ENCODE results near the gene ALG3.

DNA sequence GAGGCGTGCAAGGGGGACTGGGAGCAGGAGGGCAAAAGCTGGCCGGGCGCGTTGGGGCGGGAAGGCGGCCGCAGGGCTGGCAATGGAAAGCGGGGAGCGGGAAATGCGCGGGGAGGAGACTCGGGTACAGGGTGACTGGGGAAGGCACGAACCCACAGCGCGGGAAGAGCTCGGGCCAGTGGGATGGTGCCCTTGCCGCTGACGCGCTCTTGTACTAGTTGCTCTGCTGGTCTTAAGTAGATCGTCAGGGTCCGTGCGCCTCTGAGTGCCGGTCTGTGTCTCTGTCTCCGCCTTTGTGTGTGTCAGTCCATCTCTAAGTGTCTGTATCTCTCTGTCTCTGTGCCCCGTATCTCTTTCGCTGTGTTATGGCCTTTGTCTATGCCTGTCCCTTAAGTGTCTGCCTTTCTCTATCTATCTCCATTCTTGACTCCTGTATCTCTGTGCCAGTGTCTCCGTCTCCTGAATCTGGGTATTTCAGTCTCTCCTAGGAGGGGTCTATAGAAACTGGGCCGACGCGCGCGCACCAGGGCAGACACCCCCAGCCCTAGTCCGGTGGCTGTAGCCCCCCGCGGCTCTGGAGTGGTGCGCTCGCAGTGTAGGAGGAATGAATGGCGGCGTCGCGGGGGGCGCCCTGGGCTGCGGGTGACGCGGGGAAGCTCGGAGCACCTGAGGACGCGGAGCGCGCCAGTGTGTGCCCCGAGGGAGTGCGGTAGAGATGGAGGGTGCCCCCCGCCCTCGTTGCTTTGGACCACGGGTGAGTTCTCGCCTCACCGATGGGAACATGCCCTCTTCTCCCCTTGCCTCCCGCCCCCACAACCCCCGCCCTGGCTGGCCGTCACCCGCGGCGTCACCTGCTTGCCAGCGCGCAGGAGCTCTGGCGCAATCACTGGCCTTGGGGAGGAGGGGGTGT lies 13.3 kb upstream of the ALG3 start:
- TF ChIP-seq SMAD4 (CRISPR knock-in tag; IDR thresholded peaks at IDR 0.05) (no peak), ZNF138 (CRISPR knock-in tag; conservative IDR thresholded peaks at IDR 0.05) (no peak), SP1 (CRISPR knock-in tag; conservative IDR thresholded peaks at IDR 0.05) (no peak; the same call in 1 of the 2 replicates), TCF7 (CRISPR knock-in tag; IDR thresholded peaks at IDR 0.05; ENCODE audit: low read depth) (no peak), CREM (CRISPR knock-in tag; IDR thresholded peaks at IDR 0.05) (no peak), JUN (CRISPR knock-in tag; IDR thresholded peaks at IDR 0.05) (no peak), ZNF121 (CRISPR knock-in tag; IDR thresholded peaks at IDR 0.05) (no peak)
- TF ChIP-seq, protein P1, sequence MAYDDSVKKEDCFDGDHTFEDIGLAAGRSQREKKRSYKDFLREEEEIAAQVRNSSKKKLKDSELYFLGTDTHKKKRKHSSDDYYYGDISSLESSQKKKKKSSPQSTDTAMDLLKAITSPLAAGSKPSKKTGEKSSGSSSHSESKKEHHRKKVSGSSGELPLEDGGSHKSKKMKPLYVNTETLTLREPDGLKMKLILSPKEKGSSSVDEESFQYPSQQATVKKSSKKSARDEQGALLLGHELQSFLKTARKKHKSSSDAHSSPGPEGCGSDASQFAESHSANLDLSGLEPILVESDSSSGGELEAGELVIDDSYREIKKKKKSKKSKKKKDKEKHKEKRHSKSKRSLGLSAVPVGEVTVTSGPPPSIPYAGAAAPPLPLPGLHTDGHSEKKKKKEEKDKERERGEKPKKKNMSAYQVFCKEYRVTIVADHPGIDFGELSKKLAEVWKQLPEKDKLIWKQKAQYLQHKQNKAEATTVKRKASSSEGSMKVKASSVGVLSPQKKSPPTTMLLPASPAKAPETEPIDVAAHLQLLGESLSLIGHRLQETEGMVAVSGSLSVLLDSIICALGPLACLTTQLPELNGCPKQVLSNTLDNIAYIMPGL (CRISPR knock-in tag; IDR thresholded peaks at IDR 0.05), result no peak
- TF ChIP-seq, protein P2, sequence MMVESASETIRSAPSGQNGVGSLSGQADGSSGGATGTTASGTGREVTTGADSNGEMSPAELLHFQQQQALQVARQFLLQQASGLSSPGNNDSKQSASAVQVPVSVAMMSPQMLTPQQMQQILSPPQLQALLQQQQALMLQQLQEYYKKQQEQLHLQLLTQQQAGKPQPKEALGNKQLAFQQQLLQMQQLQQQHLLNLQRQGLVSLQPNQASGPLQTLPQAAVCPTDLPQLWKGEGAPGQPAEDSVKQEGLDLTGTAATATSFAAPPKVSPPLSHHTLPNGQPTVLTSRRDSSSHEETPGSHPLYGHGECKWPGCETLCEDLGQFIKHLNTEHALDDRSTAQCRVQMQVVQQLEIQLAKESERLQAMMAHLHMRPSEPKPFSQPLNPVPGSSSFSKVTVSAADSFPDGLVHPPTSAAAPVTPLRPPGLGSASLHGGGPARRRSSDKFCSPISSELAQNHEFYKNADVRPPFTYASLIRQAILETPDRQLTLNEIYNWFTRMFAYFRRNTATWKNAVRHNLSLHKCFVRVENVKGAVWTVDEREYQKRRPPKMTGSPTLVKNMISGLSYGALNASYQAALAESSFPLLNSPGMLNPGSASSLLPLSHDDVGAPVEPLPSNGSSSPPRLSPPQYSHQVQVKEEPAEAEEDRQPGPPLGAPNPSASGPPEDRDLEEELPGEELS (CRISPR knock-in tag; IDR thresholded peaks at IDR 0.05), result no peak
- TF ChIP-seq, protein P3, sequence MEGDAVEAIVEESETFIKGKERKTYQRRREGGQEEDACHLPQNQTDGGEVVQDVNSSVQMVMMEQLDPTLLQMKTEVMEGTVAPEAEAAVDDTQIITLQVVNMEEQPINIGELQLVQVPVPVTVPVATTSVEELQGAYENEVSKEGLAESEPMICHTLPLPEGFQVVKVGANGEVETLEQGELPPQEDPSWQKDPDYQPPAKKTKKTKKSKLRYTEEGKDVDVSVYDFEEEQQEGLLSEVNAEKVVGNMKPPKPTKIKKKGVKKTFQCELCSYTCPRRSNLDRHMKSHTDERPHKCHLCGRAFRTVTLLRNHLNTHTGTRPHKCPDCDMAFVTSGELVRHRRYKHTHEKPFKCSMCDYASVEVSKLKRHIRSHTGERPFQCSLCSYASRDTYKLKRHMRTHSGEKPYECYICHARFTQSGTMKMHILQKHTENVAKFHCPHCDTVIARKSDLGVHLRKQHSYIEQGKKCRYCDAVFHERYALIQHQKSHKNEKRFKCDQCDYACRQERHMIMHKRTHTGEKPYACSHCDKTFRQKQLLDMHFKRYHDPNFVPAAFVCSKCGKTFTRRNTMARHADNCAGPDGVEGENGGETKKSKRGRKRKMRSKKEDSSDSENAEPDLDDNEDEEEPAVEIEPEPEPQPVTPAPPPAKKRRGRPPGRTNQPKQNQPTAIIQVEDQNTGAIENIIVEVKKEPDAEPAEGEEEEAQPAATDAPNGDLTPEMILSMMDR (IDR thresholded peaks at IDR 0.05), result no peak
- TF ChIP-seq, protein P4, sequence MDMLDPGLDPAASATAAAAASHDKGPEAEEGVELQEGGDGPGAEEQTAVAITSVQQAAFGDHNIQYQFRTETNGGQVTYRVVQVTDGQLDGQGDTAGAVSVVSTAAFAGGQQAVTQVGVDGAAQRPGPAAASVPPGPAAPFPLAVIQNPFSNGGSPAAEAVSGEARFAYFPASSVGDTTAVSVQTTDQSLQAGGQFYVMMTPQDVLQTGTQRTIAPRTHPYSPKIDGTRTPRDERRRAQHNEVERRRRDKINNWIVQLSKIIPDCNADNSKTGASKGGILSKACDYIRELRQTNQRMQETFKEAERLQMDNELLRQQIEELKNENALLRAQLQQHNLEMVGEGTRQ (CRISPR knock-in tag; IDR thresholded peaks at IDR 0.05), result no peak; the same call in 1 of the 2 replicates
- TF ChIP-seq, protein P5, sequence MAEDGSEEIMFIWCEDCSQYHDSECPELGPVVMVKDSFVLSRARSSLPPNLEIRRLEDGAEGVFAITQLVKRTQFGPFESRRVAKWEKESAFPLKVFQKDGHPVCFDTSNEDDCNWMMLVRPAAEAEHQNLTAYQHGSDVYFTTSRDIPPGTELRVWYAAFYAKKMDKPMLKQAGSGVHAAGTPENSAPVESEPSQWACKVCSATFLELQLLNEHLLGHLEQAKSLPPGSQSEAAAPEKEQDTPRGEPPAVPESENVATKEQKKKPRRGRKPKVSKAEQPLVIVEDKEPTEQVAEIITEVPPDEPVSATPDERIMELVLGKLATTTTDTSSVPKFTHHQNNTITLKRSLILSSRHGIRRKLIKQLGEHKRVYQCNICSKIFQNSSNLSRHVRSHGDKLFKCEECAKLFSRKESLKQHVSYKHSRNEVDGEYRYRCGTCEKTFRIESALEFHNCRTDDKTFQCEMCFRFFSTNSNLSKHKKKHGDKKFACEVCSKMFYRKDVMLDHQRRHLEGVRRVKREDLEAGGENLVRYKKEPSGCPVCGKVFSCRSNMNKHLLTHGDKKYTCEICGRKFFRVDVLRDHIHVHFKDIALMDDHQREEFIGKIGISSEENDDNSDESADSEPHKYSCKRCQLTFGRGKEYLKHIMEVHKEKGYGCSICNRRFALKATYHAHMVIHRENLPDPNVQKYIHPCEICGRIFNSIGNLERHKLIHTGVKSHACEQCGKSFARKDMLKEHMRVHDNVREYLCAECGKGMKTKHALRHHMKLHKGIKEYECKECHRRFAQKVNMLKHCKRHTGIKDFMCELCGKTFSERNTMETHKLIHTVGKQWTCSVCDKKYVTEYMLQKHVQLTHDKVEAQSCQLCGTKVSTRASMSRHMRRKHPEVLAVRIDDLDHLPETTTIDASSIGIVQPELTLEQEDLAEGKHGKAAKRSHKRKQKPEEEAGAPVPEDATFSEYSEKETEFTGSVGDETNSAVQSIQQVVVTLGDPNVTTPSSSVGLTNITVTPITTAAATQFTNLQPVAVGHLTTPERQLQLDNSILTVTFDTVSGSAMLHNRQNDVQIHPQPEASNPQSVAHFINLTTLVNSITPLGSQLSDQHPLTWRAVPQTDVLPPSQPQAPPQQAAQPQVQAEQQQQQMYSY (CRISPR knock-in tag; IDR thresholded peaks at IDR 0.05), result no peak
- TF ChIP-seq, protein P6, sequence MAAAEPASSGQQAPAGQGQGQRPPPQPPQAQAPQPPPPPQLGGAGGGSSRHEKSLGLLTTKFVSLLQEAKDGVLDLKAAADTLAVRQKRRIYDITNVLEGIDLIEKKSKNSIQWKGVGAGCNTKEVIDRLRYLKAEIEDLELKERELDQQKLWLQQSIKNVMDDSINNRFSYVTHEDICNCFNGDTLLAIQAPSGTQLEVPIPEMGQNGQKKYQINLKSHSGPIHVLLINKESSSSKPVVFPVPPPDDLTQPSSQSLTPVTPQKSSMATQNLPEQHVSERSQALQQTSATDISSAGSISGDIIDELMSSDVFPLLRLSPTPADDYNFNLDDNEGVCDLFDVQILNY (CRISPR knock-in tag; IDR thresholded peaks at IDR 0.05), result no peak
- TF ChIP-seq, protein P7, sequence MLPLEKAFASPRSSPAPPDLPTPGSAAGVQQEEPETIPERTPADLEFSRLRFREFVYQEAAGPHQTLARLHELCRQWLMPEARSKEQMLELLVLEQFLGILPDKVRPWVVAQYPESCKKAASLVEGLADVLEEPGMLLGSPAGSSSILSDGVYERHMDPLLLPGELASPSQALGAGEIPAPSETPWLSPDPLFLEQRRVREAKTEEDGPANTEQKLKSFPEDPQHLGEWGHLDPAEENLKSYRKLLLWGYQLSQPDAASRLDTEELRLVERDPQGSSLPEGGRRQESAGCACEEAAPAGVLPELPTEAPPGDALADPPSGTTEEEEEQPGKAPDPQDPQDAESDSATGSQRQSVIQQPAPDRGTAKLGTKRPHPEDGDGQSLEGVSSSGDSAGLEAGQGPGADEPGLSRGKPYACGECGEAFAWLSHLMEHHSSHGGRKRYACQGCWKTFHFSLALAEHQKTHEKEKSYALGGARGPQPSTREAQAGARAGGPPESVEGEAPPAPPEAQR (CRISPR knock-in tag; IDR thresholded peaks at IDR 0.05), result no peak

Data from WTC11 (cell line).